ENCODE measurements around the gene DUS1L.

Gene DUS1L

GRCh38 chr17:82022981-82023446, 42.6 kb downstream of the DUS1L start, which contains the start of gene LRRC45:
Gene LRRC45, plus strand, starts transcription at chr17:82023305. Its CDS starts 339 bp downstream, at chr17:82023644.
- H3K36me3 ChIP-seq (ENCODE audit: insufficient read depth, low read length), result peaks cover 45% of the 10 kb centered on the region
- no peak for TF ChIP-seq CTCF (IDR thresholded peaks at IDR 0.05; ENCODE audit: borderline replicate concordance, extremely low read depth, low read length, poor library complexity, severe bottlenecking)
- TF ChIP-seq EZH2 (IDR thresholded peaks at IDR 0.05; ENCODE audit: borderline replicate concordance, low read depth, low read length, severe bottlenecking), result no peak
- no peaks in the 10 kb centered on the region for H3K9me3 ChIP-seq (ENCODE audit: insufficient read depth, low read length, severe bottlenecking)
- peak; percentile 90 for ATAC-seq (ENCODE audit: insufficient read depth, low read depth)
- H3K27ac ChIP-seq (ENCODE audit: low read length), result peak within 1 kb of the TSS; percentile 73
- peak within 1 kb of the TSS; percentile 97 for H3K4me2 ChIP-seq (ENCODE audit: insufficient read depth, low read length)
- no peaks in the 10 kb centered on the region for H3K27me3 ChIP-seq (ENCODE audit: insufficient read depth, low read length, poor library complexity)
- peaks cover 45% of the 10 kb centered on the region for H4K20me1 ChIP-seq (ENCODE audit: insufficient read depth, low read length)
- H3K79me2 ChIP-seq (ENCODE audit: insufficient read depth, low read length), result peaks cover 43% of the 10 kb centered on the region
- DNase-seq, result peak; percentile 100
- peak within 1 kb of the TSS; percentile 77 to 94 for H3K4me3 ChIP-seq (ENCODE audit: low read depth in 1 of 2, low read length in 2 of 2)
- peaks cover 43% of the 10 kb centered on the region for H3K4me1 ChIP-seq (ENCODE audit: insufficient read depth, low read length)
- peak within 1 kb of the TSS; percentile 85 for H3K9ac ChIP-seq (ENCODE audit: low read depth, low read length)
- peak within 1 kb of the TSS; percentile 83 for H2AFZ ChIP-seq (ENCODE audit: low read depth, low read length)

GRCh38 chr17:82022310-82022980, 43.2 kb downstream of the DUS1L start, which contains the start of gene CENPX:
Gene CENPX, minus strand, starts transcription at chr17:82022878. Its CDS starts 17 bp downstream, at chr17:82022861.
- DNase-seq (no peak), ATAC-seq (ENCODE audit: insufficient read depth, low read depth) (no peak; the same call in 1 of the 3 replicates)
- Histone ChIP-seq H3K4me1 (ENCODE audit: insufficient read depth, low read length) (peaks cover 43% of the 10 kb centered on the region), H3K36me3 (ENCODE audit: insufficient read depth, low read length) (peaks cover 47% of the 10 kb centered on the region), H4K20me1 (ENCODE audit: insufficient read depth, low read length) (peaks cover 45% of the 10 kb centered on the region), H3K27ac (ENCODE audit: low read length) (peak within 1 kb of the TSS; percentile 73), H3K79me2 (ENCODE audit: insufficient read depth, low read length) (peaks cover 43% of the 10 kb centered on the region), H3K4me2 (ENCODE audit: insufficient read depth, low read length) (peak within 1 kb of the TSS; percentile 97), H3K9me3 (ENCODE audit: insufficient read depth, low read length, severe bottlenecking) (no peaks in the 10 kb centered on the region), H3K27me3 (ENCODE audit: insufficient read depth, low read length, poor library complexity) (no peaks in the 10 kb centered on the region), H3K9ac (ENCODE audit: low read depth, low read length) (peak within 1 kb of the TSS; percentile 85), H3K4me3 (ENCODE audit: low read depth in 1 of 2, low read length in 2 of 2) (peak within 1 kb of the TSS; percentile 77 to 94), H2AFZ (ENCODE audit: low read depth, low read length) (peak within 1 kb of the TSS; percentile 83)
- TF ChIP-seq CTCF (IDR thresholded peaks at IDR 0.05; ENCODE audit: borderline replicate concordance, extremely low read depth, low read length, poor library complexity, severe bottlenecking) (no peak), EZH2 (IDR thresholded peaks at IDR 0.05; ENCODE audit: borderline replicate concordance, low read depth, low read length, severe bottlenecking) (no peak)

GRCh38 chr17:82021900-82022309, 43.7 kb downstream of the DUS1L start:
- peak overlapping the region; percentile 73 for H3K9ac ChIP-seq (ENCODE audit: low read depth, low read length)
- H3K4me1 ChIP-seq (ENCODE audit: insufficient read depth, low read length), result peaks cover 43% of the 10 kb centered on the region
- peak overlapping the region; percentile 73 for H3K27ac ChIP-seq (ENCODE audit: low read length)
- peak overlapping the region; percentile 67 to 85 for H3K4me3 ChIP-seq (ENCODE audit: low read depth in 1 of 2, low read length in 2 of 2)
- peak overlapping the region; percentile 97 for H3K4me2 ChIP-seq (ENCODE audit: insufficient read depth, low read length)
- ATAC-seq (ENCODE audit: insufficient read depth, low read depth) (no peak), DNase-seq (no peak)
- TF ChIP-seq CTCF (IDR thresholded peaks at IDR 0.05; ENCODE audit: borderline replicate concordance, extremely low read depth, low read length, poor library complexity, severe bottlenecking), result no peak
- TF ChIP-seq EZH2 (IDR thresholded peaks at IDR 0.05; ENCODE audit: borderline replicate concordance, low read depth, low read length, severe bottlenecking), result no peak
- peaks cover 43% of the 10 kb centered on the region for H3K79me2 ChIP-seq (ENCODE audit: insufficient read depth, low read length)
- H4K20me1 ChIP-seq (ENCODE audit: insufficient read depth, low read length), result peaks cover 43% of the 10 kb centered on the region
- H3K9me3 ChIP-seq (ENCODE audit: insufficient read depth, low read length, severe bottlenecking), result no peaks in the 10 kb centered on the region
- H3K27me3 ChIP-seq (ENCODE audit: insufficient read depth, low read length, poor library complexity), result no peaks in the 10 kb centered on the region
- H3K36me3 ChIP-seq (ENCODE audit: insufficient read depth, low read length), result peaks cover 46% of the 10 kb centered on the region
- peak overlapping the region; percentile 72; the same call in 1 of the 2 replicates for H2AFZ ChIP-seq (ENCODE audit: low read depth, low read length)

Data from DND-41 (cell line).